Body of pancreas (tissue), 4 donors: ENCODE measurements around the gene DNAJC30.

Experiments
- POLR2A ChIP-seq, 3 donors: fragments of 450-650 bp; IDR thresholded peaks; one replicate each; pipeline ENCODE4 v1.6.1; 2016; ENCODE audit warnings: antibody characterized with exemption in 3 of 3, mild to moderate bottlenecking in 2 of 3
- TF ChIP-seq, protein P1 (sequence below), 7 experiments: fragments of 450-650 bp in 4 of 7; fragments of 200-600 bp in 3 of 7; sonication (generic) in 3 of 7; IDR thresholded peaks; one replicate each; pipeline ENCODE4 v1.5.1; 2016 to 2019; ENCODE audit warnings: antibody characterized with exemption in 7 of 7

DNA sequence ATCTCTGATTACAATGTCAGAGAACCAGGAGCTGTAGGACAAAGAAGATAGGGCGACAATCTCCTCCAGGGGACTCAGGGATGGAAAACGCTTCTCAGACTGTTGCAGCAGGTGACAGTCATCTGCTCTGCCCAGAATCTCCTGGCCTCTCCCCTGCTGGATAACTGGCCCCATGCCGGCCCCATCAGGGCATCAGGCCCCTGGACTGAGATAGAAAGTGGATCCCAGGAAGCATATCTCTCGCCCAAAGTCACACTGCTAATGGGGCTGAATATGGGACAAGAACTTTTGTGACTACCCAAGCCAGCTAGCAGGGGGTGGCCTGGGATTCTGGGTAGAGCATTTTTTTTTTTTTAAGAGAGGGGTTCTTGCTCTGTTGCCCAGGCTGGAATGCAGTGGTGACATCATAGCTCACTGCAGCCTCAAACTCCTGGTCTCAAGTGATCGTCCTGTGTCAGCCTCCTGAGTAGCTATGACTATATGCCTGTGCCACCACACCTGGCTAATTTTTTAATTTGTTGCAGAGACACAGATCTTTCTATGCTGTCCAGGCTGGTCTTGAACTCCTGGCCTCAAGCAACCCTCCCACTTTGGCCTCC is 38.5 kb downstream of the DNAJC30 start:
- TF ChIP-seq, protein P1, sequence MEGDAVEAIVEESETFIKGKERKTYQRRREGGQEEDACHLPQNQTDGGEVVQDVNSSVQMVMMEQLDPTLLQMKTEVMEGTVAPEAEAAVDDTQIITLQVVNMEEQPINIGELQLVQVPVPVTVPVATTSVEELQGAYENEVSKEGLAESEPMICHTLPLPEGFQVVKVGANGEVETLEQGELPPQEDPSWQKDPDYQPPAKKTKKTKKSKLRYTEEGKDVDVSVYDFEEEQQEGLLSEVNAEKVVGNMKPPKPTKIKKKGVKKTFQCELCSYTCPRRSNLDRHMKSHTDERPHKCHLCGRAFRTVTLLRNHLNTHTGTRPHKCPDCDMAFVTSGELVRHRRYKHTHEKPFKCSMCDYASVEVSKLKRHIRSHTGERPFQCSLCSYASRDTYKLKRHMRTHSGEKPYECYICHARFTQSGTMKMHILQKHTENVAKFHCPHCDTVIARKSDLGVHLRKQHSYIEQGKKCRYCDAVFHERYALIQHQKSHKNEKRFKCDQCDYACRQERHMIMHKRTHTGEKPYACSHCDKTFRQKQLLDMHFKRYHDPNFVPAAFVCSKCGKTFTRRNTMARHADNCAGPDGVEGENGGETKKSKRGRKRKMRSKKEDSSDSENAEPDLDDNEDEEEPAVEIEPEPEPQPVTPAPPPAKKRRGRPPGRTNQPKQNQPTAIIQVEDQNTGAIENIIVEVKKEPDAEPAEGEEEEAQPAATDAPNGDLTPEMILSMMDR (IDR thresholded peaks at IDR 0.05), result no peak
- TF ChIP-seq POLR2A (IDR thresholded peaks at IDR 0.05), result no peak
